ENCODE results near the gene ARHGAP22. TPM values are rescaled to one million over a fixed set of nuclear protein-coding genes. Genes with fewer than 3 reads are reported as not detected.

ARHGAP22 gene
- polyA plus RNA-seq, 1 of the 3 experiments (the other 2 are of a cell fraction): 12.4 TPM

DNA sequence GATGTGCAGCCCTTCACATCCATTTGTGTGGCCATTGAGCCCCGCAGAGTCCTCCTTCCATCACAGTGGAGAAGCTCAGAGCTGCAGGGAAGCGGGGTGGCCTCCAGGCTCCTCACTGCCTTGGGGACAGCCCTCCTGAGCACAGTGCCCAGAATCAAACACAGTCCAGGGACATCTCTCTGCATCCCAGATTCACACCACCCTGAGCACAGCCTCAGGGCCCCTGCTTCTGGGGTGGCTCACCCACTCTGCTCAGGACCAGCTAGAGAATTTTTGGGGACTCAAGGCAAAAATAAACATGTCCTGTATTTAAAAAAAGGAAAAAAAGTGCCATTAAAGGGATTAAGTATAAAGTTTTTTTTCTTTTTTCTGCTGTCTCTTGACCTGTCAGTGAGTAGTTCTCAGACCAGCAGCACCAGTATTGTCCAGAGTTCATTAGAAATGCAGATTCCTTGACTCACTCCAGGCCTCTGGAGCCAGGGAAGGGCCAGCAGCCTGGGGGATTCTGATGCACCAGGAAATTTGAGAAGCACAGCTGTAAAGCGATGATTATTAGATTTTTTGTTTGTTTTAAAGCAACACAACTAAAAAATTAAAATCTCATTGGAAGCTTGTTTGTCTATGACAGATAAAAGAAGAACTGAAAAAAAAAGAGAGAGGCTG lies 61.6 kb downstream of the ARHGAP22 start:
- H3K79me2 ChIP-seq (ENCODE audit: insufficient read depth): peaks cover 9% of the 10 kb centered on the region
- H3F3A ChIP-seq (replicated peaks; ENCODE audit: insufficient read depth): peaks cover 10% of the 10 kb centered on the region
- H3K9me2 ChIP-seq: no peaks in the 10 kb centered on the region
- H3K4me2 ChIP-seq: no peak overlapping the region
- H3K9me3 ChIP-seq: no peaks in the 10 kb centered on the region
- 78% methylated on average over 1 of the region's 3 CpGs for WGBS (ENCODE audit: low lambda C conversion rate)
- H3K36me3 ChIP-seq (replicated peaks in 1 of 2; ENCODE audit: control insufficient read depth in 1 of 2, insufficient read depth in 2 of 2, low read length in 1 of 2): peaks cover 0 to 14% of the 10 kb centered on the region in 2 experiments
- H3K4me1 ChIP-seq (ENCODE audit: control insufficient read depth in 1 of 2, insufficient read depth in 2 of 2, low read depth in 1 of 2, low read length in 1 of 2): peaks cover 25 to 34% of the 10 kb centered on the region in 2 experiments; a peak in 3 of 4 replicates
- H3K9ac ChIP-seq: no peak overlapping the region
- no peak for DNase-seq
- ChIA-PET POLR2A (no interaction called here), CTCF (interaction anchor here (0.6 to 11.7 kb wide), 7 partner anchors 8 to 114 kb away, joined by 3 to 120 read pairs (median 4); no protein-coding TSS in a partner anchor)
- H3K27me3 ChIP-seq (ENCODE audit: insufficient read depth): no peaks in the 10 kb centered on the region
- H2AFZ ChIP-seq (ENCODE audit: low read depth): no peak overlapping the region
- H3K4me3 ChIP-seq (ENCODE audit: low read depth in 2 of 2, low read length in 1 of 2): no peak overlapping the region
- no peak overlapping the region for H3K27ac ChIP-seq (ENCODE audit: low read depth in 2 of 2, low read length in 1 of 2)
- no peaks in the 10 kb centered on the region for H4K20me1 ChIP-seq (ENCODE audit: insufficient read depth)
- TF ChIP-seq GATA2 (CRISPR knock-in tag; IDR thresholded peaks at IDR 0.05) (no peak), RAD21 (IDR thresholded peaks at IDR 0.05; ENCODE audit: low read length) (no peak), RCOR1 (IDR thresholded peaks at IDR 0.05; ENCODE audit: low read length) (no peak), NFIC (IDR thresholded peaks at IDR 0.05; ENCODE audit: borderline replicate concordance) (no peak), SIN3A (IDR thresholded peaks at IDR 0.05; ENCODE audit: borderline replicate concordance, low read depth, low read length) (no peak), TCF12 (IDR thresholded peaks at IDR 0.05) (no peak), YY1 (IDR thresholded peaks at IDR 0.05; ENCODE audit: low read depth) (no peak), EP300 (IDR thresholded peaks at IDR 0.05; ENCODE audit: borderline replicate concordance in 1 of 2, low read depth in 1 of 2, low read length in 1 of 2) (no peak)
- TF ChIP-seq, protein P1, sequence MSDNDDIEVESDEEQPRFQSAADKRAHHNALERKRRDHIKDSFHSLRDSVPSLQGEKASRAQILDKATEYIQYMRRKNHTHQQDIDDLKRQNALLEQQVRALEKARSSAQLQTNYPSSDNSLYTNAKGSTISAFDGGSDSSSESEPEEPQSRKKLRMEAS (IDR thresholded peaks at IDR 0.05; ENCODE audit: low read depth): no peak
- TF ChIP-seq, protein P2, sequence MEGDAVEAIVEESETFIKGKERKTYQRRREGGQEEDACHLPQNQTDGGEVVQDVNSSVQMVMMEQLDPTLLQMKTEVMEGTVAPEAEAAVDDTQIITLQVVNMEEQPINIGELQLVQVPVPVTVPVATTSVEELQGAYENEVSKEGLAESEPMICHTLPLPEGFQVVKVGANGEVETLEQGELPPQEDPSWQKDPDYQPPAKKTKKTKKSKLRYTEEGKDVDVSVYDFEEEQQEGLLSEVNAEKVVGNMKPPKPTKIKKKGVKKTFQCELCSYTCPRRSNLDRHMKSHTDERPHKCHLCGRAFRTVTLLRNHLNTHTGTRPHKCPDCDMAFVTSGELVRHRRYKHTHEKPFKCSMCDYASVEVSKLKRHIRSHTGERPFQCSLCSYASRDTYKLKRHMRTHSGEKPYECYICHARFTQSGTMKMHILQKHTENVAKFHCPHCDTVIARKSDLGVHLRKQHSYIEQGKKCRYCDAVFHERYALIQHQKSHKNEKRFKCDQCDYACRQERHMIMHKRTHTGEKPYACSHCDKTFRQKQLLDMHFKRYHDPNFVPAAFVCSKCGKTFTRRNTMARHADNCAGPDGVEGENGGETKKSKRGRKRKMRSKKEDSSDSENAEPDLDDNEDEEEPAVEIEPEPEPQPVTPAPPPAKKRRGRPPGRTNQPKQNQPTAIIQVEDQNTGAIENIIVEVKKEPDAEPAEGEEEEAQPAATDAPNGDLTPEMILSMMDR (IDR thresholded peaks at IDR 0.05): no peak
- TF ChIP-seq, protein P3, sequence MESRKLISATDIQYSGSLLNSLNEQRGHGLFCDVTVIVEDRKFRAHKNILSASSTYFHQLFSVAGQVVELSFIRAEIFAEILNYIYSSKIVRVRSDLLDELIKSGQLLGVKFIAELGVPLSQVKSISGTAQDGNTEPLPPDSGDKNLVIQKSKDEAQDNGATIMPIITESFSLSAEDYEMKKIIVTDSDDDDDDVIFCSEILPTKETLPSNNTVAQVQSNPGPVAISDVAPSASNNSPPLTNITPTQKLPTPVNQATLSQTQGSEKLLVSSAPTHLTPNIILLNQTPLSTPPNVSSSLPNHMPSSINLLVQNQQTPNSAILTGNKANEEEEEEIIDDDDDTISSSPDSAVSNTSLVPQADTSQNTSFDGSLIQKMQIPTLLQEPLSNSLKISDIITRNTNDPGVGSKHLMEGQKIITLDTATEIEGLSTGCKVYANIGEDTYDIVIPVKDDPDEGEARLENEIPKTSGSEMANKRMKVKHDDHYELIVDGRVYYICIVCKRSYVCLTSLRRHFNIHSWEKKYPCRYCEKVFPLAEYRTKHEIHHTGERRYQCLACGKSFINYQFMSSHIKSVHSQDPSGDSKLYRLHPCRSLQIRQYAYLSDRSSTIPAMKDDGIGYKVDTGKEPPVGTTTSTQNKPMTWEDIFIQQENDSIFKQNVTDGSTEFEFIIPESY (IDR thresholded peaks at IDR 0.05; ENCODE audit: borderline replicate concordance, low read depth): no peak
- TF ChIP-seq, protein P4, sequence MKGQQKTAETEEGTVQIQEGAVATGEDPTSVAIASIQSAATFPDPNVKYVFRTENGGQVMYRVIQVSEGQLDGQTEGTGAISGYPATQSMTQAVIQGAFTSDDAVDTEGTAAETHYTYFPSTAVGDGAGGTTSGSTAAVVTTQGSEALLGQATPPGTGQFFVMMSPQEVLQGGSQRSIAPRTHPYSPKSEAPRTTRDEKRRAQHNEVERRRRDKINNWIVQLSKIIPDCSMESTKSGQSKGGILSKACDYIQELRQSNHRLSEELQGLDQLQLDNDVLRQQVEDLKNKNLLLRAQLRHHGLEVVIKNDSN (IDR thresholded peaks at IDR 0.05; ENCODE audit: borderline replicate concordance, low read depth): no peak
- TF ChIP-seq, protein P5, sequence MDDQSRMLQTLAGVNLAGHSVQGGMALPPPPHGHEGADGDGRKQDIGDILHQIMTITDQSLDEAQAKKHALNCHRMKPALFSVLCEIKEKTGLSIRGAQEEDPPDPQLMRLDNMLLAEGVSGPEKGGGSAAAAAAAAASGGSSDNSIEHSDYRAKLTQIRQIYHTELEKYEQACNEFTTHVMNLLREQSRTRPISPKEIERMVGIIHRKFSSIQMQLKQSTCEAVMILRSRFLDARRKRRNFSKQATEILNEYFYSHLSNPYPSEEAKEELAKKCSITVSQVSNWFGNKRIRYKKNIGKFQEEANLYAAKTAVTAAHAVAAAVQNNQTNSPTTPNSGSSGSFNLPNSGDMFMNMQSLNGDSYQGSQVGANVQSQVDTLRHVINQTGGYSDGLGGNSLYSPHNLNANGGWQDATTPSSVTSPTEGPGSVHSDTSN (IDR thresholded peaks at IDR 0.05): no peak
